Measurements from ENCODE around the gene KCTD7.

DNA sequence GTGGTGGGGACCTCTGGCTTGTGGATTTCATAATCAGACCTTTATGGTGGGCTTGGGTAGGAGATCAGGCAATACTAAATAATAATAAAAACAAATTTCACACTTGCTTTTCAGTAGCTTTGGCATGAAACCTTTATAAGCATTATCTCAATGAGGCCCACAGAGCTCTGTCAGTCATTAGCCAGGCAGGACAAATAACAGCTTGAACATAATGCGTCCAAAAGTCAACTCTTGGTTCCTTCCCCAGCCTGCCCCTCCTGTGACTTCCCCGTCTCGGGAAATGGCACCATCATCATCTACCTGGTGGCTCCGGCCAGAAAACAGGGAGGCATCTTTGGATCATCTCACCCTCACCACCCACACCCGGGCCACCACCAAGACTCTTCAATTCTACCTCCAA lies 40.8 kb downstream of the KCTD7 start:
- TF ChIP-seq POLR2A (IDR thresholded peaks at IDR 0.05; ENCODE audit: low read length), result no peak
- TF ChIP-seq, protein P1, sequence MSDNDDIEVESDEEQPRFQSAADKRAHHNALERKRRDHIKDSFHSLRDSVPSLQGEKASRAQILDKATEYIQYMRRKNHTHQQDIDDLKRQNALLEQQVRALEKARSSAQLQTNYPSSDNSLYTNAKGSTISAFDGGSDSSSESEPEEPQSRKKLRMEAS (IDR thresholded peaks at IDR 0.05), result no peak
- TF ChIP-seq JUN (IDR thresholded peaks at IDR 0.05), result no peak
- TF ChIP-seq, protein P2, sequence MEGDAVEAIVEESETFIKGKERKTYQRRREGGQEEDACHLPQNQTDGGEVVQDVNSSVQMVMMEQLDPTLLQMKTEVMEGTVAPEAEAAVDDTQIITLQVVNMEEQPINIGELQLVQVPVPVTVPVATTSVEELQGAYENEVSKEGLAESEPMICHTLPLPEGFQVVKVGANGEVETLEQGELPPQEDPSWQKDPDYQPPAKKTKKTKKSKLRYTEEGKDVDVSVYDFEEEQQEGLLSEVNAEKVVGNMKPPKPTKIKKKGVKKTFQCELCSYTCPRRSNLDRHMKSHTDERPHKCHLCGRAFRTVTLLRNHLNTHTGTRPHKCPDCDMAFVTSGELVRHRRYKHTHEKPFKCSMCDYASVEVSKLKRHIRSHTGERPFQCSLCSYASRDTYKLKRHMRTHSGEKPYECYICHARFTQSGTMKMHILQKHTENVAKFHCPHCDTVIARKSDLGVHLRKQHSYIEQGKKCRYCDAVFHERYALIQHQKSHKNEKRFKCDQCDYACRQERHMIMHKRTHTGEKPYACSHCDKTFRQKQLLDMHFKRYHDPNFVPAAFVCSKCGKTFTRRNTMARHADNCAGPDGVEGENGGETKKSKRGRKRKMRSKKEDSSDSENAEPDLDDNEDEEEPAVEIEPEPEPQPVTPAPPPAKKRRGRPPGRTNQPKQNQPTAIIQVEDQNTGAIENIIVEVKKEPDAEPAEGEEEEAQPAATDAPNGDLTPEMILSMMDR (IDR thresholded peaks at IDR 0.05), result no peak
- no peak for TF ChIP-seq ESRRA (IDR thresholded peaks at IDR 0.05; ENCODE audit: borderline replicate concordance, low read length)
- no peak for TF ChIP-seq RAD21 (conservative IDR thresholded peaks at IDR 0.05 in 1 of 2, IDR thresholded peaks at IDR 0.05 in 1 of 2)
- TF ChIP-seq ZC3H11A (IDR thresholded peaks at IDR 0.05), result no peak
